ENCODE results near the gene GNAL.

DNA sequence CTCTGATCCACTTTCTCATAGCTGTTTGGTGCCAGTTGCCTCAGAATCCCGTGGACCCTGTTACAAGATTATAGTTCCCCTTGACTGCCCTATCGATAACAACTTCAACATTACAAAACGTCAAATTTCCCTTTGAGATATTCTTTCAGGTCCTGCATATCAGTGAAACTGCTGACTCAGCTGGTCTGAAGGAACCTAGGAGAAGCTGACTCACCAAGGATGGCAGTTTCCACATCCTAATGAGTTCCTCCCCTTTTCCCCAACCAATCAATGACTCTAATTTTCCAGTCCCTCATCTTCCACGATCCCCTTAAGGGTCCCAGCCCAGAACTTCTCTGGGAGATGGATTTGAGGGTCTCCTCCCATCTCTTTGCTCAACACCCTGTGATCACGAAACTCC, 27.6 kb upstream of the GNAL start:
- TF ChIP-seq POLR2AphosphoS5 (IDR thresholded peaks at IDR 0.05; ENCODE audit: borderline replicate concordance, low read depth, low read length) (no peak), EZH2 (IDR thresholded peaks at IDR 0.05) (no peak), FOXP2 (optimal IDR thresholded peaks at IDR 0.05; ENCODE audit: control extremely low read depth, extremely low read length, insufficient read depth) (no peak)
